ENCODE data around the gene FARP2. TPM values are rescaled to one million over a fixed set of nuclear protein-coding genes. Genes with fewer than 3 reads are reported as not detected.

Gene FARP2
- total and polyA plus RNA-seq, 5 experiments from 2014 or later, result 3.4 to 22.9 (median 5.8) TPM

DNA sequence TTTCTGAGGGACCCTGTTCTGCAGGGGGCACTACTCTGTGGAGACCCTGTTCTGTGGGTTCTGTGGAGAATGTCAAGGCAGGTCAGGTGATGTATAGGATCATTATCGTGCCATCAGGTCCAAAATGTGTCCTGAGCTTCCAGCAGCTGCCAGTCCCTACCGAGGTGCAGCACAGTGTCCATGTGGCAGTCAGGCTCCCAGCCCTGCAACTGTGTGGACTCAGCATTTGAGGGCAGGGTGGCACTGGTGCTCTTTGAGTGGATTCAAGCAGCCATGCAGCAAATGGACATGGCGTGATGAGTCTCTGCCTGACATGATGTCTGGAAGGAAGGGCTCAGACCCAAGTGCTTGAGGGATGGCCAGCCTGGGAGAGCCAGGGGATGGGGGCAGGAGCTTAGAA lies 117.3 kb downstream of the FARP2 start:
- DNase-seq (no peak), ATAC-seq (no peak)
- H3K9me3 Mint-ChIP-seq, result peaks cover 0 to 3% (median 0%) of the 10 kb centered on the region in 9 donors
- H3K4me3 Mint-ChIP-seq, result no peak overlapping the region
- peaks cover 6 to 38% (median 19%) of the 10 kb centered on the region in 5 donors for H3K27me3 Mint-ChIP-seq
- POLR2A ChIA-PET, result no interaction called here
- no peak overlapping the region for H3K27ac Mint-ChIP-seq
- peaks cover 6 to 19% (median 11%) of the 10 kb centered on the region in 3 donors for H3K36me3 Mint-ChIP-seq
- H3K4me1 Mint-ChIP-seq, result peaks cover 0 to 5% (median 1%) of the 10 kb centered on the region in 4 donors

DNA sequence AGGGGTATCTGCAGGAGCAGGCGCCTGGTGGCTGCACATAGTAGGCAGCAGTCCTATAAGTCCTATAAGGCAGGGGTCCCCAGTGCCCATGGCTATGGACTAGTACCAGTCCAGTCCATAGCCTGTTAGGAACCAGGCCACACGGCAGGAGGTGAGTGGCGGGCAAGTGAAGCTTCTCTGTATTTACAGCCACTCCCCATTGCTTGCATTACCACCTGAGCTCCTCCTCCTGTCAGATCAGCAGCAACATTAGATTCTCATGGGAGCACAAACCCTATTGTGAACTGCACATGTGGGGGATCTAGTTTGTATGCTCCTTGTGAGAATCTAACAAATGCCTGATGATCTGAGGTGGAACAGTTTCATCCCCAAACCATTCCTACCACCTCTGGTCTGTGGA lies 119.2 kb downstream of the FARP2 start:
- Mint-ChIP-seq H3K27ac (no peak overlapping the region), H3K36me3 (peaks cover 6 to 26% (median 11%) of the 10 kb centered on the region in 3 donors), H3K4me3 (no peak overlapping the region), H3K9me3 (peaks cover 0 to 3% (median 0%) of the 10 kb centered on the region in 9 donors), H3K27me3 (peaks cover 6 to 33% (median 19%) of the 10 kb centered on the region in 5 donors), H3K4me1 (peaks cover 0 to 4% (median 1%) of the 10 kb centered on the region in 4 donors)
- no peak for DNase-seq
- POLR2A ChIA-PET, result no interaction called here
- ATAC-seq, result no peak

DNA sequence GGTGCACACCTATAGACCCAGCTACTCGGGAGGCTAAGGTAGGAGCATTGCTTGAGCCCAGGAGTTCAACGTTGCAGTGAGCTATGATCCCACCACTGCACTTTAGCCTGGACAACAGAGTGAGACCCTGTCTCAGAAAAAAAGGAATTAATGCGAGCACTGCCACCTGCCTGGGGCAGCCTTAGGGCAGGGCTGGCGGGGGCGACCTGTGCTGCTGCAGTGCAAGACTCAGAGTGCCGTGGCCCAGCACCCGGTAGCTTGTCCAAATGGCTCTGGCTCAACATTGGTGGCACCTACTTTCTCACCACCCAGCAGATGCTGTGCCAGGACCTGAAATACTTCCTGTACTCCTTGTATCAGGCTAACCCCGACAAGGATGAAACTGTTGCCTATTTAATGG lies 122.1 kb downstream of the FARP2 start:
- Mint-ChIP-seq H3K4me1 (peaks cover 0 to 2% (median 0%) of the 10 kb centered on the region in 4 donors), H3K27me3 (peaks cover 0 to 4% (median 2%) of the 10 kb centered on the region in 5 donors), H3K36me3 (peaks cover under 1 to 15% (median 2%) of the 10 kb centered on the region in 3 donors), H3K4me3 (no peak overlapping the region), H3K27ac (no peak overlapping the region), H3K9me3 (no peaks in the 10 kb centered on the region)
- DNase-seq (no peak), ATAC-seq (no peak)
- POLR2A ChIA-PET, result no interaction called here

DNA sequence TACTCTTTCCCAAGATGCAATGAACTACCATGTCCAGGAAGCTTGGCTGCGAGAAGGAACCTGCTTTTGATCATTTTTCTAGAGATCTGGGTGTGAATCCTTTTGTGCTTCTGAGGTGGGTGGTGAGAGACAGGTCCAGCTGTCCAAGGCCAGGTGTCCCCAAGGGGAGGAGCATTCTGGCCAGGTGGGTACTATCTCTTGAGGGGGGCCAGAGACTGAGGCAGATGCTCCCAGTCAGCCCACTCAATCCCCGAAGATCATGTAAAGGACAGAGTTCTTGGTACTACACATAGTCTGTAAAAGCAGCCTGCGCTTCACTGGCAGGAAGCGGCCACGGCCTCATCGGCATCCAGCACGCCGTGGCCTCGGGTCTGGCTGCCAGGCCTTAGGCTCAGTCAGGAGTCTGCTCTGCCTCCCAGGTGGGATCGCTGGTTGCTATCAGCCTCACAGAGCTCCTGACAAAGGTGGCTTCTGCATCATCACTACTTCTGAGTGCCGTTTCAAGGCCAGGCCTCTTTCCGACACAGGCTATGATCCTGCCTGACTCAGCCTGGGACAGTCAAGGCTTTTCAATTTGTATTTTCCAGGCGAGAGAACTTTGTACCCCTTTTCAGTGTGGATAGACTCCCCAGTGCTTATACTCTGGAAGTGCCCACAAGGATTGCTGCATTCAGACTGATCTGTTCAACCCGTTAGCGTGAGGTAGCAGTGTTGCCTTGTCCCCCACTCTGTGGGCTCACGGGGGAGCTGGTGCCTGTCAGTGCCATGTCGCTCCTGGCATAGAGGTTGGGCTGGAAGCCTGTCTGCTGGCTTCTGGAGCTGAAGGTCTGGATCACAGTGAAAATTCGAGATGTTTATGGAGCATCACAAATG lies 123.2 kb downstream of the FARP2 start:
- Mint-ChIP-seq H3K4me3 (no peak overlapping the region), H3K27me3 (peaks cover 0 to 2% (median 0%) of the 10 kb centered on the region in 5 donors), H3K27ac (no peak overlapping the region), H3K9me3 (no peaks in the 10 kb centered on the region), H3K4me1 (peaks cover 0 to 2% (median 0%) of the 10 kb centered on the region in 4 donors), H3K36me3 (peaks cover 0 to 15% (median 0%) of the 10 kb centered on the region in 3 donors)
- no peak for DNase-seq
- POLR2A ChIA-PET, result no interaction called here
- ATAC-seq, result no peak

DNA sequence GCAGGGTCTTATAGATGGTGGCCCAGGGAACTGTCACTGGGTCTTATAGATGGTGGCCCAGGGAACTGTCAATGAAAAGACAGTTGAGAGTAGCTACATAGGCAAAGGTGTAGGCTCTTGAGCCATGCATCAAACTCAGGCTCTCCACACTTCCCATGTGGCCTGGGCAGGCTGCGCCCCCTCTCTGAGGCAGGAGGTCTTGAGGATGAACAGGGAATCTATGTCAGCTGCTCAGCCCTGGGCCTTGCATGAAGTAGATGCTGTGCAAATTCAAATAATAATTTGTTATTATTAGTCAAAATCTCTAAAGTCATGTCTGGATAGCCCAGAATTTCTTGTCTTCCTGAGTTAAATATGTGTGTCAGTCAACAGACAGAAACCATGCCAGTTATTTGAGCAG lies 125.6 kb downstream of the FARP2 start:
- peaks cover 0 to 14% (median 0%) of the 10 kb centered on the region in 3 donors for H3K36me3 Mint-ChIP-seq
- peaks cover 0 to 2% (median 0%) of the 10 kb centered on the region in 5 donors for H3K27me3 Mint-ChIP-seq
- H3K4me1 Mint-ChIP-seq, result peaks cover 0 to 2% (median 0%) of the 10 kb centered on the region in 4 donors
- H3K4me3 Mint-ChIP-seq, result no peak overlapping the region
- POLR2A ChIA-PET, result no interaction called here
- no peaks in the 10 kb centered on the region for H3K9me3 Mint-ChIP-seq
- no peak for DNase-seq
- no peak overlapping the region for H3K27ac Mint-ChIP-seq
- no peak for ATAC-seq

DNA sequence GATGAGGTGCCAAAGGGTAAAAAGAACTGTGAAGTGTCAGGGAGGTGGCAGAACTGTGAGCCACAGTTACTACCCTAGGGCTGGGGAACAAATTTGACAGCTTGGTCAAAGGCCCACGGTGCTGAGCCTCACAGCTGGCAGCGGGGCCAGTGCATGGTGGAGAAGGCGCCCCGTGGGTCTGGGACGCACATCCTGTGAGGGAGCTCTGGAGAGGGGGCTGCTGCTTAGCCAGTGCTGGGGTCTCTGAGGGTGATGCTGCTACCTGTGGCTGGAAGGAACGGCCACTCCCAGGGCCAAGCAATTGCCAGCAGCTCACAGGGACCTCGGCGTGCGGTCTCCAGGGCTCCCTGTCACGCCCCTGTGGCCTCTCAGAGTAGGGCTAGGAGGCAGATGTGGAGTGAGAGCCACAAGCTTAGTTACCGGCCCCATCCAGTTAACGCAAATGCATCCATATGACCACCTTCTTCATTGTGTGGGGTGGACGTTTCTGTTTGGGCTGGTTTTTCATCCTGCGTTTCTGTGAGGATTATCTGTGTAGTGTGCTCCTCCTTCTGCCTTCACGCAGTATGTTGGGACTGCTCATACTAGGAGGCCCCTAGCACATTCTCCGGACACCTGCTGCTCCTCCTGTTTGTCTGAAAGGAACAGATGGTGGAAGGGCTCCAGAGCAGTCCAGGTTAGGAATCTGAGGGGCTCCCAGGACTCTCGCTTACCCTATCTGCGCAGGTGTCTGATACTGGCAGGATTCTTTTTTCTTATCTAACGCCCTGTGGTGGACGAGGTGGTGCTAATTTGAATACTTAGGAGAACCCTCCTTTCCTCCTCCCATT lies 126.3 kb downstream of the FARP2 start:
- Mint-ChIP-seq H3K9me3 (no peaks in the 10 kb centered on the region), H3K4me3 (no peak overlapping the region), H3K27ac (no peak overlapping the region), H3K4me1 (peaks cover 0 to 2% (median 0%) of the 10 kb centered on the region in 4 donors), H3K27me3 (peaks cover 0 to 2% (median 0%) of the 10 kb centered on the region in 5 donors), H3K36me3 (peaks cover 0 to 10% (median 0%) of the 10 kb centered on the region in 3 donors)
- POLR2A ChIA-PET, result no interaction called here
- ATAC-seq, result no peak
- DNase-seq, result no peak

DNA sequence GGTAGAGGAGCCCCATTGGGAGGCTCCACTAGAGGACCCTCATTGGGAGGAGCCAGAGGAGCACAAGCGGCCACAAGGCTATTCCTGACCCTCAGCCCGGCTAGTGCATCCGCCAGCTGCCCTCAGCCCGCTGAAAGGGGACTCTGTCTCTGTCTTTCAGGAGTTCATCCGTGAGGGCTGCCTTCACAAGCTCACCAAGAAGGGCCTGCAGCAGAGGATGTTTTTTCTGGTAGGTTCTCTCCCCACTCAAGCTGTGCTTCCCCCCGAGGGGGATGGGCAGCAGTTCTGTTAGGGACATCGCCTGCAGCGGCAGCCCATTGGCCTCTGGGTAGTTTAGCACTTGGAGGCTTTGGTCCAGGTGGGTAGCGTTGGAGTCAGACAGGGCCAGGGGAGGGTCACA lies 127.2 kb downstream of the FARP2 start:
- H3K36me3 Mint-ChIP-seq, result peaks cover 0 to 9% (median 0%) of the 10 kb centered on the region in 3 donors
- no peak overlapping the region for H3K27ac Mint-ChIP-seq
- POLR2A ChIA-PET, result no interaction called here
- no peaks in the 10 kb centered on the region for H3K9me3 Mint-ChIP-seq
- H3K4me1 Mint-ChIP-seq, result peaks cover 0 to 2% (median 0%) of the 10 kb centered on the region in 4 donors
- H3K4me3 Mint-ChIP-seq, result no peak overlapping the region
- peaks cover 0 to 2% (median 0%) of the 10 kb centered on the region in 5 donors for H3K27me3 Mint-ChIP-seq
- DNase-seq, result no peak
- ATAC-seq, result no peak

DNA sequence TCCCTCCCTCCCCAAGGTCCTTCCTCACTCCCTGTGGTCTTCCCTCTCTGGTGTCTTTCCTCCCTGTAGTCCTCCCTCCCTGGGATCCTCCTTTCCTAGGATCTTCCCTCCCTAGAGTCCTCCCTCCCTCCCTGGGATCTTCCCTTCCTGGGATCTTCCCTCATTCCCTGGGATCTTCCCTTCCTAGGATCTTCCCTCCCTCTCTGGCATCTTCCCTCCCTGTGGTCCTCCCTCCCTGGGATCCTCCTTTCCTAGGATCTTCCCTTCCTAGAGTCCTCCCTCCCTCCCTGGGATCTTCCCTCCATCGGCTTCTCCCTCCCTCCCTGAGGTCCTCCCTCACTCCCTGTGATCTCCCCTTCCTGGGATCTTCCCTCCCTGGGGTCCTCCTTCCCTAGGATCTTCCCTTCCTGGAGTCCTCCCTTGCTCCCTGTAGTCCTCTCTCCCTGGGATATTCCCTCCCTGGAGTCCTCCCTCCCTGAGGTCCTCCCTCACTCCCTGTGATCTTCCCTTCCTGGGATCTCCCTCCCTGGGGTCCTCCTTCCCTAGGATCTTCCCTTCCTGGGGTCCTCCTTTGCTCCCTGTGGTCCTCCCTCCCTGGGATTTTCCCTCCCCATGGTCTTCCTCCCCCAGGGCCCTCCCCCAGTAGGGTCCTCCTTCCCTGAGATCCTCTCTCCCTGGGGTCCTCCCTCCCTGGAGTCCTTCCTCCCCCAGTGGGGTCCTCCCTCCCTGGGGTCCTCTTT lies 129.3 kb downstream of the FARP2 start:
- DNase-seq (no peak), ATAC-seq (no peak)
- no peaks in the 10 kb centered on the region for H3K9me3 Mint-ChIP-seq
- no peaks in the 10 kb centered on the region for H3K4me1 Mint-ChIP-seq
- peaks cover 0 to 2% (median 0%) of the 10 kb centered on the region in 5 donors for H3K27me3 Mint-ChIP-seq
- H3K27ac Mint-ChIP-seq, result peak overlapping the region in 1 of 10 donors; percentile 56
- H3K4me3 Mint-ChIP-seq, result no peak overlapping the region
- POLR2A ChIA-PET, result no interaction called here
- H3K36me3 Mint-ChIP-seq, result peaks cover 0 to 2% (median 0%) of the 10 kb centered on the region in 3 donors

DNA sequence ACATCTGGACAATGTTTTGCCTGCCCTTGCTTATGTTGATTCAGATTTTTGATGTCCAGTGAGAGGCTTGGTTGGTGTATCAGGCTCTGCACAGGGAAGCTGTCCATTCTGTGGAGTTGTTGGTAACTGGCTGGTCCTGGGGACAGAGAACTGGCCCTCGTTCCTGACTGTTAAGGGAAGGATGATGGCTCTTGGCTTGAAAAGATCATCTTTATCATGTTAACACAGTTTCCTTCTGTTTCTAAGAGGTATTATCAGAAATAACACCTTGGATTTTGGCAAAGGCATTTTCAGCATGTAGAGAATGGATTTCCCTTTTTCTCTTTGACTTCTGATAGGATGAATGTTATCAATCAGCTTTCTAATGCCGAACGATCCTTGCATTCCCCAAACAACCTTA lies 133.0 kb downstream of the FARP2 start:
- no peak overlapping the region for H3K27ac Mint-ChIP-seq
- no peak overlapping the region for H3K4me3 Mint-ChIP-seq
- H3K4me1 Mint-ChIP-seq, result peaks cover 0 to 2% (median 0%) of the 10 kb centered on the region in 4 donors
- peaks cover 0 to 5% (median 2%) of the 10 kb centered on the region in 3 donors for H3K36me3 Mint-ChIP-seq
- no peaks in the 10 kb centered on the region for H3K27me3 Mint-ChIP-seq
- POLR2A ChIA-PET, result no interaction called here
- DNase-seq, result no peak
- no peak for ATAC-seq
- H3K9me3 Mint-ChIP-seq, result no peaks in the 10 kb centered on the region

DNA sequence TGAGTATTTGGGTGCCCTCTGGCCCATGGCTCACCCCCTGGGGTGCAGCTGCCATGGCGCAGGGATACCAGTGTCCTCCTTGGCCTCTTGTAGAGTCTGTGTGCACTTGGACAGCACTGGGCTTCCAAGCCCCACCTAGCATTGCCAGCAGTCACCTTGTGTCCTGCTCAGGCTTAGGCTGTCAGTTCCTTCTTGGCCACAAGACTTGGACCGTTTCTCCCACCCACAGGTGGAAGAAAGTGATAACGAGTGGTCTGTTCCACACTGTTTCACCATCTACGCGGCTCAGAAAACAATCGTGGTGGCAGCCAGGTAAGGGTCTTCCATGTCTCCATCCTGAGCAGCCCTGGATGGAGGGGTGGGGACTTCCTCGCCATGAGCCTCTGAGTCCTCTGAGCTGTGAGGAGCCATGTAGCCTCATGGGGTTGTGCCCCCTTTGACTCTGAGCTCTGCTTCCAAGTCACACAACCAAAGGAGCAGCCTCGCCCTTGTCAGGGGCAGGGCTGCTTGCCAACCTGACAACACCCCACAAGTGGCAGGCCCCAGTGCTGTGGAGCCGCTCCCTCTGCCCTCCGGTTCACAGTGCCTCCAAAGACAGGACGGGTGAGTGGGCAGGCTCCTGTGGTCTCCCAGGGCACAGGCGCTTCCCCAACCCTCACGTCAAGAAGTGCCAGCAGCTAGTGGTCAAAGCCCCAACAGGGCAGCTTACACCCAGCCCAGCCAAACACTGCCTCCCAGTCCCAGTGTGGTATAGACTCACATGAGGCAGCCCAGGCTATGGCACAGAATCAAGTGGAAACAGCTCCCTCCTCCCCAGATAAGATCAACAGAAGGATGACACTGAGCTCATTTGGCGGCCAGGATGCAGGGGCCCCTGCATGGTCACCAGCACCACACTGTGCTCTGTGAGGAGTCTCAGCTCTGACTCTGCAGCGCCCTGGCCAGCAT lies 133.9 kb downstream of the FARP2 start:
- no peak for ATAC-seq
- peaks cover 0 to 2% (median 0%) of the 10 kb centered on the region in 4 donors for H3K4me1 Mint-ChIP-seq

DNA sequence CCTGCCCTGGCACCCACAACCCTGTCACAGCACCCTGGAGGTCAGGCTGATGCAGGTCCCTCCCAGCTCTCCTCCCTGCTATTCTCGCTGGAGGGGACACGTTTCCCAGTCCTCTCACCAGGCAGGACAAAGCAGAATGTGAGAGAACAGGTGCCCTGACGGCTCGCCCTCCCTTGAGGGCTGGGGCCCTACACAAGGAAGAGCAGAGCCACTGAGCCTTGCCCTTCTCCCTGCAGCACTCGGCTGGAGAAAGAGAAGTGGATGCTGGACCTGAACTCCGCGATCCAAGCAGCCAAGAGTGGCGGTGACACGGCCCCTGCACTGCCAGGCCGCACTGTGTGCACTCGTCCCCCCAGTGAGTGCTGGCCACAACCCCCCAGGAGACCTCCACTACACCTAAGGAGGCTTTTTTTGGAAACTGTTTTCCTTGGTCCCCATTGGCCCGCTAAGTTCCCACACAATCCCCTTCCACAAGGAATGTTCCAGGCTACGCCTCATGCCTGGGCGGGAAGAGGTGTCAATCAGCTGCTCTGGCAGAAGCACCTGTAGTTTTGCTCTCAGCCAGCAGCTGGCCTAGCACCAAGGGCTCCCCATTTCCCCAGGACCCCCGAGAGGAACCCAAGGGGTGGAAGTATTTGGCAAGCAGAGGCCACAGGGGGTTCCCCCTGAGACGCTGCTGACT lies 134.9 kb downstream of the FARP2 start:
- H3K4me1 Mint-ChIP-seq, result peaks cover 0 to 2% (median 0%) of the 10 kb centered on the region in 4 donors
- H3K27ac Mint-ChIP-seq, result no peak overlapping the region
- peaks cover 0 to 15% (median 2%) of the 10 kb centered on the region in 3 donors for H3K36me3 Mint-ChIP-seq
- no peak for ATAC-seq
- POLR2A ChIA-PET, result interaction anchor here (1.5 kb wide), 1 partner anchor 11 kb away, joined by 3 read pairs; no protein-coding TSS in a partner anchor
- no peaks in the 10 kb centered on the region for H3K27me3 Mint-ChIP-seq
- no peaks in the 10 kb centered on the region for H3K9me3 Mint-ChIP-seq
- no peak overlapping the region for H3K4me3 Mint-ChIP-seq
- no peak for DNase-seq

More for the DNA sequence above, 133.9 kb downstream of the FARP2 start:
- H3K27ac Mint-ChIP-seq, result no peak overlapping the region
- DNase-seq, result no peak
- H3K9me3 Mint-ChIP-seq, result no peaks in the 10 kb centered on the region
- H3K27me3 Mint-ChIP-seq, result no peaks in the 10 kb centered on the region
- peaks cover 0 to 10% (median 2%) of the 10 kb centered on the region in 3 donors for H3K36me3 Mint-ChIP-seq
- POLR2A ChIA-PET, result no interaction called here
- no peak overlapping the region for H3K4me3 Mint-ChIP-seq
